ENCODE results near the gene KIR2DL4. TPM values are rescaled to one million over a fixed set of nuclear protein-coding genes. Genes with fewer than 3 reads are reported as not detected.
"Not testable (repeated sequence)": the region's sequence is repeated elsewhere in the genome, so short reads cannot be mapped to it uniquely, and the experiment has no call there.

KIR2DL4 gene
- not detected in 2 replicates for total RNA-seq

GRCh38 chr19:54803410-54803809 is at the start of gene KIR2DL4:
Gene KIR2DL4, plus strand, starts transcription at chr19:54803610. Its CDS starts 42 bp downstream, at chr19:54803652.
- intact Hi-C loops (cut with micrococcal nuclease) = no loop called here
- H3K36me3 Mint-ChIP-seq (ENCODE audit: low read depth) = no peaks in the 10 kb centered on the region
- H3K9me3 Mint-ChIP-seq = no peaks in the 10 kb centered on the region
- H3K4me1 Mint-ChIP-seq (ENCODE audit: low read depth) = no peaks in the 10 kb centered on the region
- H3K27ac Mint-ChIP-seq = no peak within 1 kb of the TSS
- no peak for DNase-seq (ENCODE audit: low spot score)
- H3K4me3 Mint-ChIP-seq (ENCODE audit: low read depth) = no peak within 1 kb of the TSS
- H3K27me3 Mint-ChIP-seq (ENCODE audit: low read depth) = peaks cover 2% of the 10 kb centered on the region

GRCh38 chr19:54756204-54757110 is 47.0 kb upstream of the KIR2DL4 start:
- intact Hi-C loops (cut with micrococcal nuclease); H3K9me3 Mint-ChIP-seq; H3K36me3 Mint-ChIP-seq (ENCODE audit: low read depth); H3K27me3 Mint-ChIP-seq (ENCODE audit: low read depth); DNase-seq (ENCODE audit: low spot score); H3K27ac Mint-ChIP-seq; H3K4me3 Mint-ChIP-seq (ENCODE audit: low read depth); H3K4me1 Mint-ChIP-seq (ENCODE audit: low read depth): not testable (repeated sequence)

GRCh38 chr19:54758577-54758976 is 44.8 kb upstream of the KIR2DL4 start:
- H3K4me3 Mint-ChIP-seq (ENCODE audit: low read depth); intact Hi-C loops (cut with micrococcal nuclease); H3K4me1 Mint-ChIP-seq (ENCODE audit: low read depth); H3K27me3 Mint-ChIP-seq (ENCODE audit: low read depth); H3K9me3 Mint-ChIP-seq; H3K36me3 Mint-ChIP-seq (ENCODE audit: low read depth); DNase-seq (ENCODE audit: low spot score); H3K27ac Mint-ChIP-seq: not testable (repeated sequence)

GRCh38 chr19:54764219-54764618 is 39.2 kb upstream of the KIR2DL4 start:
- DNase-seq (ENCODE audit: low spot score); H3K27me3 Mint-ChIP-seq (ENCODE audit: low read depth); H3K4me1 Mint-ChIP-seq (ENCODE audit: low read depth); intact Hi-C loops (cut with micrococcal nuclease); H3K4me3 Mint-ChIP-seq (ENCODE audit: low read depth); H3K36me3 Mint-ChIP-seq (ENCODE audit: low read depth); H3K27ac Mint-ChIP-seq; H3K9me3 Mint-ChIP-seq: not testable (repeated sequence)

- H3K27me3 Mint-ChIP-seq (ENCODE audit: low read depth); H3K9me3 Mint-ChIP-seq; DNase-seq (ENCODE audit: low spot score); intact Hi-C loops (cut with micrococcal nuclease); H3K36me3 Mint-ChIP-seq (ENCODE audit: low read depth); H3K4me3 Mint-ChIP-seq (ENCODE audit: low read depth); H3K4me1 Mint-ChIP-seq (ENCODE audit: low read depth); H3K27ac Mint-ChIP-seq: not testable (repeated sequence)
Measured at GRCh38 chr19:54766464-54766863, 36.9 kb upstream of the KIR2DL4 start.

GRCh38 chr19:54769646-54770045 is 33.8 kb upstream of the KIR2DL4 start, which contains the start of gene KIR2DL1:
Gene KIR2DL1, plus strand, starts transcription at chr19:54769793. Its CDS starts 58 bp downstream, at chr19:54769851.
- H3K27ac Mint-ChIP-seq; H3K9me3 Mint-ChIP-seq; H3K4me1 Mint-ChIP-seq (ENCODE audit: low read depth); H3K4me3 Mint-ChIP-seq (ENCODE audit: low read depth); intact Hi-C loops (cut with micrococcal nuclease); H3K36me3 Mint-ChIP-seq (ENCODE audit: low read depth); H3K27me3 Mint-ChIP-seq (ENCODE audit: low read depth); DNase-seq (ENCODE audit: low spot score): not testable (repeated sequence)

- DNase-seq (ENCODE audit: low spot score); H3K27me3 Mint-ChIP-seq (ENCODE audit: low read depth); H3K36me3 Mint-ChIP-seq (ENCODE audit: low read depth); H3K4me1 Mint-ChIP-seq (ENCODE audit: low read depth); H3K27ac Mint-ChIP-seq; intact Hi-C loops (cut with micrococcal nuclease); H3K9me3 Mint-ChIP-seq; H3K4me3 Mint-ChIP-seq (ENCODE audit: low read depth): not testable (repeated sequence)
Measured at GRCh38 chr19:54770511-54770910, 32.9 kb upstream of the KIR2DL4 start.

GRCh38 chr19:54771018-54771960 is 32.1 kb upstream of the KIR2DL4 start:
- H3K27ac Mint-ChIP-seq; intact Hi-C loops (cut with micrococcal nuclease); H3K36me3 Mint-ChIP-seq (ENCODE audit: low read depth); H3K9me3 Mint-ChIP-seq; H3K4me1 Mint-ChIP-seq (ENCODE audit: low read depth); H3K4me3 Mint-ChIP-seq (ENCODE audit: low read depth); DNase-seq (ENCODE audit: low spot score); H3K27me3 Mint-ChIP-seq (ENCODE audit: low read depth): not testable (repeated sequence)

- H3K27me3 Mint-ChIP-seq (ENCODE audit: low read depth); DNase-seq (ENCODE audit: low spot score); H3K9me3 Mint-ChIP-seq; H3K27ac Mint-ChIP-seq; H3K4me3 Mint-ChIP-seq (ENCODE audit: low read depth); H3K36me3 Mint-ChIP-seq (ENCODE audit: low read depth); intact Hi-C loops (cut with micrococcal nuclease); H3K4me1 Mint-ChIP-seq (ENCODE audit: low read depth): not testable (repeated sequence)
Measured at GRCh38 chr19:54772666-54773065, 30.7 kb upstream of the KIR2DL4 start.

- H3K9me3 Mint-ChIP-seq; DNase-seq (ENCODE audit: low spot score); intact Hi-C loops (cut with micrococcal nuclease); H3K4me3 Mint-ChIP-seq (ENCODE audit: low read depth); H3K27me3 Mint-ChIP-seq (ENCODE audit: low read depth); H3K27ac Mint-ChIP-seq; H3K4me1 Mint-ChIP-seq (ENCODE audit: low read depth); H3K36me3 Mint-ChIP-seq (ENCODE audit: low read depth): not testable (repeated sequence)
Measured at GRCh38 chr19:54775095-54775815, 28.2 kb upstream of the KIR2DL4 start.

- H3K36me3 Mint-ChIP-seq (ENCODE audit: low read depth); intact Hi-C loops (cut with micrococcal nuclease); H3K27ac Mint-ChIP-seq; H3K4me3 Mint-ChIP-seq (ENCODE audit: low read depth); H3K27me3 Mint-ChIP-seq (ENCODE audit: low read depth); H3K4me1 Mint-ChIP-seq (ENCODE audit: low read depth); H3K9me3 Mint-ChIP-seq; DNase-seq (ENCODE audit: low spot score): not testable (repeated sequence)
Measured at GRCh38 chr19:54775830-54776229, 27.6 kb upstream of the KIR2DL4 start.

GRCh38 chr19:54777851-54778250 is 25.6 kb upstream of the KIR2DL4 start:
- H3K9me3 Mint-ChIP-seq; H3K36me3 Mint-ChIP-seq (ENCODE audit: low read depth); DNase-seq (ENCODE audit: low spot score); H3K4me1 Mint-ChIP-seq (ENCODE audit: low read depth); H3K27me3 Mint-ChIP-seq (ENCODE audit: low read depth); intact Hi-C loops (cut with micrococcal nuclease); H3K4me3 Mint-ChIP-seq (ENCODE audit: low read depth); H3K27ac Mint-ChIP-seq: not testable (repeated sequence)

All from activated T-helper 2 cell treated with anti-CD3 and anti-CD28 coated beads, Interferon-gamma antibody, Interleukin-2, Interleukin-4, amounts not matched to agents 10 μg/mL and 5 μg/mL and 100 μg/mL, durations not matched to agents 14 hours and 24 hours and 36 hours (primary cell).